Muscle layer of duodenum (tissue), 2 donors: ENCODE data around the gene TLCD3B.

Experiments used
- H3K27ac ChIP-seq: one replicate; pipeline ENCODE4 v1.7.0; 2013; ENCODE audit warnings: mild to moderate bottlenecking, low read length
- H3K27me3 ChIP-seq: one replicate; pipeline ENCODE4 v1.7.0; 2013; ENCODE audit warnings: low read depth, mild to moderate bottlenecking, control low read depth, low read length
- H3K36me3 ChIP-seq, 2 donors: one replicate each; pipeline ENCODE4 v1.7.0; 2013; ENCODE audit warnings: low read length in 2 of 2, control low read depth in 1 of 2, mild to moderate bottlenecking in 1 of 2; ENCODE audit not compliant: insufficient read depth in 2 of 2, control insufficient read depth in 1 of 2
- H3K4me1 ChIP-seq, 2 donors: one replicate each; pipeline ENCODE4 v1.7.0; 2013; ENCODE audit warnings: low read length in 2 of 2, mild to moderate bottlenecking in 2 of 2, control low read depth in 1 of 2, moderate library complexity in 1 of 2; ENCODE audit not compliant: insufficient read depth in 2 of 2, control insufficient read depth in 1 of 2
- H3K4me3 ChIP-seq, 2 donors: one replicate each; pipeline ENCODE4 v1.7.0; 2013; ENCODE audit warnings: low read length in 2 of 2, low read depth in 1 of 2, mild to moderate bottlenecking in 1 of 2
- H3K9me3 ChIP-seq, 2 donors: one replicate each; pipeline ENCODE4 v1.7.0; 2013; ENCODE audit warnings: low read length in 2 of 2, control low read depth in 1 of 2, mild to moderate bottlenecking in 1 of 2; ENCODE audit not compliant: control insufficient read depth in 1 of 2
- donor health status: healthy.

TLCD3B gene

DNA sequence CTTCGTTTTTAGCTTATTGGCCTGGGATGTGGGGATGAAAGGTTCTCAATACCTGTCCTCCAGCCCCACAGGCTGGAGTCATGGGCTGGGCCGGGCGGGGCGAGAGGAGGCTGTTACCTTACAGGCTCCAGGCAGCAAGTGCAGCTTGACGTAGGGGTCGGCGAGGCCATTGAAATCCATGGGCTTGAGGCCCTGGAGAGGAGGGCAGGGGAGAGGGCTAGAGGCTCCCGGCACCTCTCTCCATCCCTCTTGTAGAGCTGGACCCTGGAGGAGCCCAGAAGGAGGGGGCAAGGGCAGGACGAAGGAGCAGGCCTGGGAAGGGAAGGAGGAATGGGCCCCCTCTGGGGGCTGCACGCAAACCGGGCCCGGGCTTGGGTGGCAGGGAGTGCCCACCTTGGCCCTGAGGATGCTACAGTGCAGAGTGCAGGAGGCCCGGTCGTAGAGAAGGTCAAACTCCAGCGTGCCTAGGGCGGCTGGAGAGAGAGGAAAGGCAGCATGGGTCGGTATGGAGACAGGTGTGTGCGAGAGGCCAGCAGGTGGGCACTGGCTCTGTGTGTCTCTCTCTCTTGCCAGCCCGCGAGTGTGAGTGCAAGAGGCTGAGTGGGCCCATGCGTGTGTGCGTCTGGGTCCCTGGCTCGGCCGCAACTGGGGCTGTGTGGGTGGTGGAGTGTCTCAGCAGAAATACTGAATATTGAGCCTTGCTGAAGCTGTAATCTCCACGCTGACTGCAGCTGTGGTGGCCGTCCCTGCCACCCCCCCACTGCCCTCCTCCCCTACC lies 21.8 kb downstream of the TLCD3B start:
- no peak overlapping the region for H3K4me3 ChIP-seq
- H3K9me3 ChIP-seq, result no peaks in the 10 kb centered on the region
- H3K4me1 ChIP-seq, result peaks cover 0 to 27% of the 10 kb centered on the region in 2 donors
- H3K27ac ChIP-seq, result no peak overlapping the region
- peaks cover 21% of the 10 kb centered on the region for H3K27me3 ChIP-seq
- H3K36me3 ChIP-seq, result no peaks in the 10 kb centered on the region

DNA sequence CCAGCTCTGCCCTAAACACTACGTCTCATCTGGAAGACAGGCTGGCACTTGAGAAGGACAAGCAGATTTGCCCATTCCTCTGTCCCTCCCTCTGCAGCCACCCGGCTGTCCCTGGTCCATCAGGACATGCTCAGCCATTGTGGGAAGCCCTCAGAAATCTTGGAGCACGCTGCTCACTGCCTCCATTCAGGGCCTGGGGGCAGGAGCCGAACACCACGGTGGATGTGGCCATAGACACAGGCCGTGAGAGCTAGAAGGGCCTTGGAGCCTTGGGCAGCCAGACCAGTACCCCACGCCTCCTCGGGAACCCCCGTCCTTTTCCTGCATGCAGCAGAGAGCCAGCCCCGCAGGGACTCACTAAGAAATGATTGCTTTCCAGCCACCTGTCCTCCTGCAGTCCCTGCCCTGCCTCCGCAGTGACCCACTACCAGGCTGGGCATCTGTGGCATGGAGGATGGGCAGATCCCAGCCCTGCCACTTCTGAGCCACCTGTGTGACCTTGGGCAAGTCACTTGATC lies 23.6 kb downstream of the TLCD3B start:
- H3K27me3 ChIP-seq, result peaks cover 21% of the 10 kb centered on the region
- no peaks in the 10 kb centered on the region for H3K9me3 ChIP-seq
- H3K4me1 ChIP-seq, result peaks cover 0 to 27% of the 10 kb centered on the region in 2 donors
- H3K4me3 ChIP-seq, result no peak overlapping the region
- peaks cover 0 to 8% of the 10 kb centered on the region in 2 donors for H3K36me3 ChIP-seq
- H3K27ac ChIP-seq, result no peak overlapping the region

DNA sequence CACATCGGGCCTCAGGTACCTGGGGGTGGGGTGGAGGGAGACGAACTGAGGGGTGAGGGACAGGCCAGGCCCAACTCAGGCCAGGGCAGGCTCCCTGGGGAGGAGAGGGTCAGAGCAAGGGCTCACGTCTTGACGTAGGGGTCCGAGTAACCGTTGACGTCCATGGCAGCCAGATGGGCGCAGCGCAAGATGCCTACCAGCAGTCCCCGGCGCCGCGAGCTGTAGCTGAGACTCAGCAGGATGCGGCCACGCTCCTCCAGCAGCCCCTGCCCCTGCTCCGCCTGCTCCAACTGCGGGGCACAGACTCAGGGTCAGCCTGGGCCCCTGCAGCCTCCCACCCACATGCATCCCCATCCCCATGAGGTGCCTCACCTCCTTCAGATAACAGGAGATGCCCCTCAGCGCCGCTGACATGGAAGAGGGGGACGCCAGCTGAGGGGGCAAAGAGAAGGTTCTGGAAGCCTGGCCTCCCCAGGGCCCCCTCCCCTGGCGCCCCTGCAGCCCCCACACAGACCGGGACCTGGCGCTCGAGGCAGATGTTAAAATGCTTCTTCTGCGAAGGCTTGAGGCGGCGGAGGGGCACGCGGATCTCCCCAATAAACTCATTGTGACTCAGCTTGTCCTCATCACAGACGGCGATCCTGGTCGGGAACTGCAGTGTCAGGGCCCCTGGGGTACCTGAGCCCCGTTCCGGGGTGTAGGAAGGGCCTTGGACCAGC lies 24.3 kb downstream of the TLCD3B start:
- H3K4me3 ChIP-seq, result no peak overlapping the region
- H3K27ac ChIP-seq, result no peak overlapping the region
- peaks cover 0 to 27% of the 10 kb centered on the region in 2 donors for H3K4me1 ChIP-seq
- H3K27me3 ChIP-seq, result peaks cover 17% of the 10 kb centered on the region
- no peaks in the 10 kb centered on the region for H3K9me3 ChIP-seq
- peaks cover 0 to 8% of the 10 kb centered on the region in 2 donors for H3K36me3 ChIP-seq

DNA sequence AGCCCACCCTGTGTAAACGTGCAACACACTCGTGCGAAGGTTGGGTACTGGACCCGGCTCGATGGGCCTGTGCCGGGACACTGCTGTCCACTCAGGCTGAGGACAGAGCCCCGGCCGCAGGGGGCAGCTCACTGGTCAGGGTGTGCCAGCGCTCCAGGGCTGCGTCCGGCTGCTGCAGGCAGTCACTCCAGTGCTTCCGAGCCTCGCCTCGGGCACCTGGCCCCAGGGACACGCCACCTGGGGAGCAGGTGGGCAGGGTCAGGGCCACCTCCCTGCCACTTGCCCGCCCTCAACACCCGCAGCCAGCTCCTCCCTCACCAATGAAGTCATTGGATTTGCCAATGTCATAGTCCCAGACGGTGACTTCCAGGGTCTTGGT lies 25.0 kb downstream of the TLCD3B start:
- Histone ChIP-seq H3K27me3 (peaks cover 12% of the 10 kb centered on the region), H3K27ac (no peak overlapping the region), H3K4me1 (peaks cover 0 to 20% of the 10 kb centered on the region in 2 donors), H3K36me3 (peaks cover 0 to 13% of the 10 kb centered on the region in 2 donors), H3K9me3 (no peaks in the 10 kb centered on the region), H3K4me3 (no peak overlapping the region)

DNA sequence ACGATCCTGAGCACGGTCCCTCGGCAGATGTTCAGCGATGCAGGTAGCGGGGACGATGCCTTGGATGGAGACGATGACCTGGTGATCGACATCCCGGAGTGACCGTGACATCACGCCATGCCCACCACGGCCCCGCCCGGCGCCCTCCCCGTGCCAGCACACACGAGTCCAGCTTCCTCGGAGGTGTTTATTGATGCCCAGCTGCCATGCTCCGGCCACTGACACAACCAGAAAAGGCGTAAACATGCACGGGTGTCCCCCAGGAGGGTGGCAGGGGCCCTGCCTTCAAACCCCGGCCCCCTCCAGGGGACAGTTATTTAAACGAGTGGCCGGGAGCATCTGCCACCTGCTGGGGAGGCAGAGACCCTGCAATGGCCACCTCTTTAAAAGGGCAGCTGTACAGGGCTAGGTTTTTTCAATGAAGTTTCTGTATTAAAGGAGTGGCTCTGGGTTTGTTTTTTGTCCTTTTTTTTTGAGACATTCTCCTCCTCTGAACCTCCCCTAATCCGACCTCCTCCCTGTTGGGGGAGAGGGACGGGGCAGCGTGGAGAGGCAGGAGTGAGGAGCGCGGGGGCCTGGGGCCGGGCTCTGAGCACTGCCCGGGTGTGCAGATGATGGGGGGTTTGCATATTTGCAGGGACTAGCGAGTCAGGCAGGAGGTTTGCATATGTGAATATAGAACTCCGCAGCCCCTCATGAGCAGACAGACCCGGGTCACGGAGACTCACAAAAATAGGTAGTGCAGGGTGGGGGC lies 25.6 kb downstream of the TLCD3B start:
- Histone ChIP-seq H3K9me3 (no peaks in the 10 kb centered on the region), H3K36me3 (peaks cover 0 to 18% of the 10 kb centered on the region in 2 donors), H3K27me3 (peaks cover 10% of the 10 kb centered on the region), H3K4me1 (peaks cover 0 to 16% of the 10 kb centered on the region in 2 donors), H3K27ac (no peak overlapping the region), H3K4me3 (no peak overlapping the region)

DNA sequence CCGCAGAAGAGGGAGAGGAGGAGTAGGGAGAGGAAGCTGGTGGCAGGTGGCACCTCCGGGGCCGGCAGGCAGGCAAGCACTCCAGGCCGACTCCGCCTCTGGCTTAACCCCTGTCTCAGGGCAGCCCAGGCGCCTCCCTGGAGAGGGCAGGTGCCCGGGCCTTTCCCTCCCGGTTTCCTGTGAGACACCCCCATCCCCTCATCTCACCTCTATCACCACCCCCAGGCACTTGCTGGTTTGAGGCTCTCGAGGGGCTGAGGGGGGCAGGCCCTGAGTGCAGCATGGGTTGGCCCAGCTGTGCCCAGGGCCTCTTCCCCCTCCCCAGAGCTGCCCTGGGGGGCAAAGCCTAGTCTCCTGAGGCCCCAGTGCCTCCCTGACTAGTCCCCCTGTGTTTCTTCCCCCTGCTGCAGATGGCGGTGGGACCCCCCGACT lies 26.2 kb downstream of the TLCD3B start:
- H3K9me3 ChIP-seq, result no peaks in the 10 kb centered on the region

DNA sequence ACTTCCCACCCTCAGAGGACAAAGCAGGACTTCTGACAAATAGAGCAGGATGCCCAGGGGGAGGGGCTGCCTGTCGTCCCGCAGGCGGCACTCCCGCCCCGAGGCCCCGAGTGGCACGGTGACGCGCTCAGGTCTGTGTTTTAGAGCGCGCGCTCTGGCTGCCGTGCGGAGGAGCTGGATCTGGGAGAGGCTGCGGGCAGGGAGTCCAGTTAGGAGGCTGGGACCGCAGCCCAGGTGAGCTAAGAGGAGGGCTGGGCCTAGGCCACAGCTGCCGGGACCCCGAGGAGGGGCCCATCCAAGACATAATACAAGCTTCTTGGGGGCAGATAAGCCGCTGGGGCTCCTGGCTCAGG lies 26.7 kb downstream of the TLCD3B start:
- H3K27ac ChIP-seq, result no peak overlapping the region
- no peak overlapping the region for H3K4me3 ChIP-seq
- H3K9me3 ChIP-seq, result no peaks in the 10 kb centered on the region
- peaks cover 0 to 26% of the 10 kb centered on the region in 2 donors for H3K36me3 ChIP-seq
- peaks cover 3% of the 10 kb centered on the region for H3K27me3 ChIP-seq
- peaks cover 0 to 8% of the 10 kb centered on the region in 2 donors for H3K4me1 ChIP-seq

More for the DNA sequence above, 26.2 kb downstream of the TLCD3B start:
- Histone ChIP-seq H3K36me3 (peaks cover 0 to 25% of the 10 kb centered on the region in 2 donors), H3K27ac (no peak overlapping the region), H3K4me1 (peaks cover 0 to 9% of the 10 kb centered on the region in 2 donors), H3K4me3 (no peak overlapping the region), H3K27me3 (peaks cover 4% of the 10 kb centered on the region)

DNA sequence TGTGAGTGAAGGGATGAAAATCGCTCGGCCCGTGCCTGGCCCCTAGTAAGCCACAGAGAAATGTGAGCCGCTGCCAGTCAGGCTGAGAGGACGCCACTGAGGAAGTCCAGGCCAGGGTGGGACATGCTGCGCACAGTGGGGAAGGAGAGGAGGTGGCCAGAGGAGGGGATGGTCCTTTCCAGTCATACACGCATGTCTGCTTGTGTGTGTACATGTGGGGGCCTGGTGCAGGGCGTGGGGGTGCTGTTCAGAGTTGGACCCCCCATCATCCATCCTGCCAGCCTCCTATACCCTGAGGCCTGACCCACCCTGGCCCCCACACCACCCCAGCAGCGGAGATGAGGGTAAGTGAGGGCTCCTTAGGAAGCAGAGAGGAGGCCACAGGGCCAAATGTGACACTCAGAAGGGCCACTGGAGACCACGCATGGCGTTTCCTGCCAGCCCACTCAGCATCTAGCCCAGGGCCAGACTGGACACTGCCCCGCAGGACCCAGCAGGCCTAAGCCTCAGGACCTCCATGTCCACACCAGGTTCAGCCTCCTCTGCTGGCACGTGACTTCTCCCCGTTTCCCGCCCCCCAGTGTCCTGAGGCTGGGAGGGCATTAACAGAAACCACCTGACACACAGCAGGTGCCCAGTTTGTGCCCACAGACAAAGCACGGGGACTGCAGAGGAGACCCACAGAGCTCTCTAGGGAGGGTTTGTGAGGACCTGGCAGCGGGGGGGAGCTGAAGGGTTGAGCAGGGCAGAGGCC lies 27.2 kb downstream of the TLCD3B start:
- no peak overlapping the region for H3K27ac ChIP-seq
- no peak overlapping the region for H3K4me3 ChIP-seq
- H3K4me1 ChIP-seq, result peaks cover 0 to 8% of the 10 kb centered on the region in 2 donors
- no peaks in the 10 kb centered on the region for H3K9me3 ChIP-seq
- peaks cover 3% of the 10 kb centered on the region for H3K27me3 ChIP-seq
- peaks cover 0 to 26% of the 10 kb centered on the region in 2 donors for H3K36me3 ChIP-seq

DNA sequence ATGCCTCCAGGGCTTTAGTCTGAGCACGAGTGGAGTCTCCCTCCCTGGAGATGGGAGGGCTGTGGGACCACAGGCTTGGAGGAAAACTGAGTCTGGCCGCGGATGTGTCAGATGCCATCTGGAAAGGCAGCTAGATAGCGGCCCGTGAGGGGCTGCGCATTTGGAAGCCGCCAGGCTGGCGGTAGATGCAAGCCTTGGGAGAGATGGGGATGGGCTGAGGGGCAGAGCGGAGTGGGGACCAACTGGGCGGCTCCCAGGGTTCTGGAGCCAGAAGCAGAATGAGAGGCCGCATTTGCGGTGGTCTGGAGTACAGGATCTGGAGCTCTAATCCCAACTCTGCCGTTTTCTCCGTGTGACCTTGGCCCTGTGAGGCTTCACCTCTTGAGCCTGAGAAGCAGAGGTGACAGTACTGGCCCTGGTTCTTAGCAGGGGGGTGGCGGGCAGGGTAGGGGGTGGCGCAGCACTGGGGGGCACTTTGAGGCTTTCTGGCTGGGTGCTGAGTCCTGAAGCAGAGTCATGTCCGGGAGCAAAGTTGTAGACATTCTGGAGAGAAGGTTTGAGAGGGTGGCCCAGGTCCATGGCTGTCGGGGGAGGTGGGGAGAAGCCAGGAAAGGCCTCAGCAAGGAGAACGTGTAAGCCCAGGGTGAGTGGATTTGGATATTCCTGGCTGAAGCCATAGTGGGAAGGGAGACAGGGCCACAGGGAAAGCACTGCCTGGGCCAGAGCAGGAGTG lies 28.3 kb downstream of the TLCD3B start:
- H3K27me3 ChIP-seq, result no peaks in the 10 kb centered on the region
- H3K4me1 ChIP-seq, result peaks cover 0 to 8% of the 10 kb centered on the region in 2 donors
- H3K36me3 ChIP-seq, result peaks cover 0 to 26% of the 10 kb centered on the region in 2 donors
- no peak overlapping the region for H3K27ac ChIP-seq
- H3K9me3 ChIP-seq, result no peaks in the 10 kb centered on the region
- H3K4me3 ChIP-seq, result no peak overlapping the region
